ENCODE data around the gene CDCA8.
"Not testable (repeated sequence)": the region's sequence is repeated elsewhere in the genome, so short reads cannot be mapped to it uniquely, and the experiment has no call there.

The CDCA8 gene

GRCh38 chr1:37673920-37674319 is 18.4 kb upstream of the CDCA8 start:
- DNase-seq = no peak

- DNase-seq = no peak
Observed at GRCh38 chr1:37676281-37677142, 15.8 kb upstream of the CDCA8 start.

- DNase-seq = no peak
Observed at GRCh38 chr1:37677143-37677439, 15.2 kb upstream of the CDCA8 start.

GRCh38 chr1:37677808-37678207 is 14.5 kb upstream of the CDCA8 start:
- no peak for DNase-seq

GRCh38 chr1:37680933-37681332 is 11.4 kb upstream of the CDCA8 start:
- DNase-seq = no peak

- peak; percentile 60 for DNase-seq
Observed at GRCh38 chr1:37682334-37682987, 9.9 kb upstream of the CDCA8 start.

GRCh38 chr1:37684182-37684581 is 8.1 kb upstream of the CDCA8 start:
- not testable (repeated sequence) for DNase-seq

- no peak for DNase-seq
Observed at GRCh38 chr1:37685722-37686121, 6.6 kb upstream of the CDCA8 start.

GRCh38 chr1:37687764-37688163 is 4.6 kb upstream of the CDCA8 start:
- not testable (repeated sequence) for DNase-seq

GRCh38 chr1:37688926-37689325 is 3.4 kb upstream of the CDCA8 start:
- DNase-seq = no peak

GRCh38 chr1:37691497-37692077 is 729 bp upstream of the CDCA8 start:
- peak; percentile 11 for DNase-seq

GRCh38 chr1:37692834-37693175 is 489 bp downstream of the CDCA8 start:
- DNase-seq = no peak

- DNase-seq = no peak
Observed at GRCh38 chr1:37697090-37697489, 4.8 kb downstream of the CDCA8 start.

GRCh38 chr1:37697737-37698136 is 5.4 kb downstream of the CDCA8 start:
- DNase-seq = no peak

- DNase-seq = no peak
Observed at GRCh38 chr1:37699147-37699546, 6.8 kb downstream of the CDCA8 start.

- no peak for DNase-seq
Observed at GRCh38 chr1:37701051-37701450, 8.7 kb downstream of the CDCA8 start.

GRCh38 chr1:37703061-37703460 is 10.7 kb downstream of the CDCA8 start:
- no peak for DNase-seq

- peak; percentile 89 for DNase-seq
Observed at GRCh38 chr1:37704966-37705365, 12.7 kb downstream of the CDCA8 start.

GRCh38 chr1:37705399-37705798 is 13.1 kb downstream of the CDCA8 start:
- DNase-seq = no peak

- no peak for DNase-seq
Observed at GRCh38 chr1:37708471-37708870, 16.2 kb downstream of the CDCA8 start.

- DNase-seq = no peak
Observed at GRCh38 chr1:37714226-37714625, 21.9 kb downstream of the CDCA8 start.

GRCh38 chr1:37714689-37715088 is 22.4 kb downstream of the CDCA8 start:
- DNase-seq = no peak

GRCh38 chr1:37716321-37716720 is 24.0 kb downstream of the CDCA8 start:
- no peak for DNase-seq

- DNase-seq = no peak
Observed at GRCh38 chr1:37717631-37718030, 25.3 kb downstream of the CDCA8 start.

Measured in fibroblast of skin of abdomen (primary cell).